ENCODE measurements around the gene APOA4. TPM values are rescaled to one million over a fixed set of nuclear protein-coding genes. Genes with fewer than 3 reads are reported as not detected.

APOA4 gene
- total RNA-seq, 1 donor from 2014 or later, result 0.56 TPM

DNA sequence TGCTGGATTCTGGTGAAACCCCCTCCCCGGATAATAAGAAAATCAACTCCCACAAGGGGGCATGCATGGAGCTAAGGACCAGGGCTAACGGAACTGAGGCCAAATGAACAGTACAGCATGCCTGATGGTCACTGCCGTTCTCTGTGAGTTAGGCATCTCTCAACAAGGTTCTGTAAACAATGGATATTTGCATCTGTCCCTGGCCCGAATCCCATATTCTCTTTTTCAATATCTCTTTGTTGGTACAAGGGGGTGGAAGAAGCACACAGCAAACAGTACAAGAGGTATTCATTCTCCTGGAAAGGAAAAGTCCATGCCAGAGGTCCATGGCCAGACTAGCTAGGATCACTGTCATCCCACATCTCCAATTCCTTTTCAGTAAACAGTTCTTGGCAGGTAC is 46.5 kb upstream of the APOA4 start:
- H3K9ac ChIP-seq, result no peak overlapping the region
- TF ChIP-seq, protein P1, sequence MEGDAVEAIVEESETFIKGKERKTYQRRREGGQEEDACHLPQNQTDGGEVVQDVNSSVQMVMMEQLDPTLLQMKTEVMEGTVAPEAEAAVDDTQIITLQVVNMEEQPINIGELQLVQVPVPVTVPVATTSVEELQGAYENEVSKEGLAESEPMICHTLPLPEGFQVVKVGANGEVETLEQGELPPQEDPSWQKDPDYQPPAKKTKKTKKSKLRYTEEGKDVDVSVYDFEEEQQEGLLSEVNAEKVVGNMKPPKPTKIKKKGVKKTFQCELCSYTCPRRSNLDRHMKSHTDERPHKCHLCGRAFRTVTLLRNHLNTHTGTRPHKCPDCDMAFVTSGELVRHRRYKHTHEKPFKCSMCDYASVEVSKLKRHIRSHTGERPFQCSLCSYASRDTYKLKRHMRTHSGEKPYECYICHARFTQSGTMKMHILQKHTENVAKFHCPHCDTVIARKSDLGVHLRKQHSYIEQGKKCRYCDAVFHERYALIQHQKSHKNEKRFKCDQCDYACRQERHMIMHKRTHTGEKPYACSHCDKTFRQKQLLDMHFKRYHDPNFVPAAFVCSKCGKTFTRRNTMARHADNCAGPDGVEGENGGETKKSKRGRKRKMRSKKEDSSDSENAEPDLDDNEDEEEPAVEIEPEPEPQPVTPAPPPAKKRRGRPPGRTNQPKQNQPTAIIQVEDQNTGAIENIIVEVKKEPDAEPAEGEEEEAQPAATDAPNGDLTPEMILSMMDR (IDR thresholded peaks at IDR 0.05), result peak; percentile 8
- no peak for TF ChIP-seq EZH2 (IDR thresholded peaks at IDR 0.05)
- TF ChIP-seq EZH2phosphoT487 (IDR thresholded peaks at IDR 0.05), result no peak
- peak; percentile 8 for DNase-seq (ENCODE audit: low spot score)
- H3K4me2 ChIP-seq, result no peak overlapping the region
- no peaks in the 10 kb centered on the region for H3K4me1 ChIP-seq
- no peaks in the 10 kb centered on the region for H3K9me3 ChIP-seq (ENCODE audit: low read depth)
- no peak overlapping the region for H3K4me3 Mint-ChIP-seq
- no peak overlapping the region for H2AFZ ChIP-seq (replicated peaks)
- H3K27ac Mint-ChIP-seq, result no peak overlapping the region
- H3K36me3 ChIP-seq, result no peaks in the 10 kb centered on the region
- no peaks in the 10 kb centered on the region for H3K9me3 Mint-ChIP-seq
- no peak overlapping the region for H3K27ac ChIP-seq
- H4K20me1 ChIP-seq (ENCODE audit: low read depth), result no peaks in the 10 kb centered on the region
- H3K36me3 Mint-ChIP-seq, result peaks cover 34% of the 10 kb centered on the region
- H3K79me2 ChIP-seq (ENCODE audit: low read depth), result no peaks in the 10 kb centered on the region
- H3F3A ChIP-seq (ENCODE audit: low read depth), result no peaks in the 10 kb centered on the region
- no peak overlapping the region for H3K4me3 ChIP-seq
- no peaks in the 10 kb centered on the region for H3K27me3 ChIP-seq
- H3K4me1 Mint-ChIP-seq, result no peaks in the 10 kb centered on the region
- peaks cover 2% of the 10 kb centered on the region for H3K27me3 Mint-ChIP-seq (ENCODE audit: insufficient read depth, low read depth)

DNA sequence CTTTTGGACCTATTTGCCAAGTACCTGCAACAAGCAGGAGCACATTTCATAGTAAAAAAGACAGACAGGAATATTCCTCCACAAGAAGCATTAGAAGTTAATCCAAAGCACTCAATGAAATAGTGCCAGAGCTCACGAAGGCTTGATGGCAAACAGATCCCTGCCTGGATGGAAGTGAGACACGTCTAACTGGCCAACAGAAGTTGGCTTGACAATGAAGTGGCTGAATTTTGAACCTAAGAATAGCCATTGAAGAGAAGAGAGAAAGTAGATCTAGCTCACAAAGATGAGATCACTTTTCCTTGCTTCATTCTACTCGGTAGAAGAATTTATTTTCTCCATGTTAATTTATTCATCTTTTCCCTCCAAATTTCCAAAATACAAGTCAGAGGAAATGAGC is 45.0 kb upstream of the APOA4 start:
- no peaks in the 10 kb centered on the region for H3K9me3 Mint-ChIP-seq
- H3K27ac ChIP-seq, result no peak overlapping the region
- H3K9ac ChIP-seq, result no peak overlapping the region
- H3K27me3 ChIP-seq, result no peaks in the 10 kb centered on the region
- no peaks in the 10 kb centered on the region for H3K36me3 ChIP-seq
- no peak overlapping the region for H3K4me2 ChIP-seq
- no peak overlapping the region for H3K4me3 ChIP-seq
- no peak for TF ChIP-seq EZH2phosphoT487 (IDR thresholded peaks at IDR 0.05)
- H3K27ac Mint-ChIP-seq, result no peak overlapping the region
- H3K9me3 ChIP-seq (ENCODE audit: low read depth), result no peaks in the 10 kb centered on the region
- H3K4me1 Mint-ChIP-seq, result no peaks in the 10 kb centered on the region
- H3K36me3 Mint-ChIP-seq, result peaks cover 37% of the 10 kb centered on the region
- no peaks in the 10 kb centered on the region for H4K20me1 ChIP-seq (ENCODE audit: low read depth)
- H3K27me3 Mint-ChIP-seq (ENCODE audit: insufficient read depth, low read depth), result peaks cover 2% of the 10 kb centered on the region
- H3K79me2 ChIP-seq (ENCODE audit: low read depth), result no peaks in the 10 kb centered on the region
- no peak overlapping the region for H3K4me3 Mint-ChIP-seq
- H2AFZ ChIP-seq (replicated peaks), result no peak overlapping the region
- no peaks in the 10 kb centered on the region for H3F3A ChIP-seq (ENCODE audit: low read depth)
- no peak for DNase-seq (ENCODE audit: low spot score)
- no peaks in the 10 kb centered on the region for H3K4me1 ChIP-seq

DNA sequence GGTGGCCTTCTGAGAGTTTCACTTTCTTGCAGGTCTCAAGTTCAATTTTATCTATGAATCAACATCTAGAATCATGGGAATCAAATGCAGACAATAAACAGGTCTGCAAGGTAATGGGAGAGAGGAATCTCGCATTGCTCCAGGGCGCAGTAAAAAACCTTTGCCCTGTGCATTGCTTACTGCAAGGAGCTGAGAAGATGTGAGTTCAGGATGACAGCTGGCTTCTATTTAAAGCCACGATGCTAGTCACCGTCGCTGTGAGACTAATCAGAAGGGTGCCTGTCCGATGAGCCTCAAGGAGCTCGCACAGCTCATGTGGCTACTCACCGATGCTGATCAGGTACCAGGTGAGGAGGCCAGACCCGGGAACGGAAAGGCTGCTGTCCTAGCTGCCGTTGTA is 44.5 kb upstream of the APOA4 start:
- no peak for DNase-seq (ENCODE audit: low spot score)
- Mint-ChIP-seq H3K27me3 (ENCODE audit: insufficient read depth, low read depth) (no peaks in the 10 kb centered on the region), H3K36me3 (peaks cover 33% of the 10 kb centered on the region), H3K9me3 (no peaks in the 10 kb centered on the region), H3K4me3 (no peak overlapping the region), H3K27ac (no peak overlapping the region), H3K4me1 (no peaks in the 10 kb centered on the region)
- Histone ChIP-seq H4K20me1 (ENCODE audit: low read depth) (no peaks in the 10 kb centered on the region), H3K4me2 (no peak overlapping the region), H3K4me1 (no peaks in the 10 kb centered on the region), H3K79me2 (ENCODE audit: low read depth) (no peaks in the 10 kb centered on the region), H3K27ac (no peak overlapping the region), H3F3A (ENCODE audit: low read depth) (no peaks in the 10 kb centered on the region), H3K36me3 (no peaks in the 10 kb centered on the region), H3K4me3 (no peak overlapping the region), H3K27me3 (no peaks in the 10 kb centered on the region), H3K9ac (no peak overlapping the region), H2AFZ (replicated peaks) (no peak overlapping the region), H3K9me3 (ENCODE audit: low read depth) (no peaks in the 10 kb centered on the region)
- TF ChIP-seq EZH2 (IDR thresholded peaks at IDR 0.05) (no peak), EZH2phosphoT487 (IDR thresholded peaks at IDR 0.05) (no peak)
- TF ChIP-seq, protein P1 (IDR thresholded peaks at IDR 0.05), result no peak

DNA sequence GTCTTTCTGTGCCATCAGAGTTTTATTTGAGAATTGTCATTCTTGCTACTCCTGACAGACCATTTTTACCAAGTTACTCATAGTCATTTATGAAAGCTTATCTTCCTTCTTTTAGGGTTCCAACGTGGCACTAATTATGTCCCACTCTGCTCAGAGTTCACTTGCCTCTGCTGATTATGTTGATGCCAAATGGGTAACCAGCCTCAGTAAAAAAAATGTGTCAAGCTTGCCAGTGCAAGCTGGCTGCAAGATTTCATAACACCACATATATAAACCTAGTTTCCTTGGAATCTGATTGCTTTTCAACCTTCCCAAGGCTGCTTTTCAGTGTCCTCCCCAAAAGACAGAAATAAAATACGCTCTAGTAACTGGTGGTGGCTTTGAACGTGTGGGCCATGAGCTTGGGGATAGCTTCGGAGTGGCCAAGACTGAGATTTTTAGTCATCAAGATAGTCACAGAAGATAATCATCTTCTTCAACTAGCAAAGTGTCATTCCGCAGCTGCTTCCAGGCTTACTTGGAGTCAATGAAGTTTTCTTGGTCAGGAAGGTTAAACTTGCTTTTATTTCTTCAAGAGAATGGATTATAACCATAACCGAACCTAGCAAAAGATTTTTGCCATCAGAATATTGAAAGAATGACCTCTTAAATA is 43.8 kb upstream of the APOA4 start:
- Histone ChIP-seq H3K9ac (no peak overlapping the region), H3K4me2 (no peak overlapping the region), H3K4me3 (no peak overlapping the region), H3K79me2 (ENCODE audit: low read depth) (no peaks in the 10 kb centered on the region), H3K4me1 (no peaks in the 10 kb centered on the region), H3K9me3 (ENCODE audit: low read depth) (no peaks in the 10 kb centered on the region), H3K27me3 (no peaks in the 10 kb centered on the region), H3K36me3 (no peaks in the 10 kb centered on the region), H3F3A (ENCODE audit: low read depth) (no peaks in the 10 kb centered on the region), H2AFZ (replicated peaks) (no peak overlapping the region), H3K27ac (no peak overlapping the region), H4K20me1 (ENCODE audit: low read depth) (no peaks in the 10 kb centered on the region)
- Mint-ChIP-seq H3K27me3 (ENCODE audit: insufficient read depth, low read depth) (no peaks in the 10 kb centered on the region), H3K36me3 (peaks cover 37% of the 10 kb centered on the region), H3K4me3 (no peak overlapping the region), H3K9me3 (no peaks in the 10 kb centered on the region), H3K27ac (no peak overlapping the region), H3K4me1 (no peaks in the 10 kb centered on the region)
- no peak for DNase-seq (ENCODE audit: low spot score)
- TF ChIP-seq, protein P1 (IDR thresholded peaks at IDR 0.05), result no peak
- TF ChIP-seq EZH2phosphoT487 (IDR thresholded peaks at IDR 0.05) (no peak), EZH2 (IDR thresholded peaks at IDR 0.05) (no peak)
